Neural cell (in vitro differentiated cells): ENCODE measurements around the gene CPD. TPM values are rescaled to one million over a fixed set of nuclear protein-coding genes. Genes with fewer than 3 reads are reported as not detected.
"Not testable (repeated sequence)": the region's sequence is repeated elsewhere in the genome, so short reads cannot be mapped to it uniquely, and the experiment has no call there.

ENCODE experiments used
- H2AFZ ChIP-seq: fragments of 200-600, 300-800 bp; sonication (generic), shearing (Covaris generic); 2 replicates; pipeline ENCODE4 v1.6.0; 2014; ENCODE audit warnings: low read depth, mild to moderate bottlenecking, antibody characterized with exemption, low read length, moderate library complexity
- H3F3A ChIP-seq: fragments of 200-600 bp; shearing (Covaris generic); 2 replicates; pipeline ENCODE4 v1.6.1; 2016; ENCODE audit warnings: mild to moderate bottlenecking, moderate library complexity, mixed read lengths, antibody characterized with exemption, low read length; ENCODE audit not compliant: insufficient read depth, poor library complexity, severe bottlenecking
- H3K27ac ChIP-seq: fragments of 200-600, 300-800 bp; sonication (generic), shearing (Covaris generic); 2 replicates; pipeline ENCODE4 v1.5.1; 2014; ENCODE audit warnings: mild to moderate bottlenecking, low read length, moderate library complexity
- H3K27me3 ChIP-seq: fragments of 300-800, 200-600 bp; sonication (generic), shearing (Covaris generic); 2 replicates; pipeline ENCODE4 v1.6.0; 2014; ENCODE audit warnings: mild to moderate bottlenecking, low read depth, low read length, moderate library complexity; ENCODE audit not compliant: insufficient read depth
- H3K36me3 ChIP-seq: fragments of 300-800, 200-600 bp; sonication (generic), shearing (Covaris generic); 2 replicates; pipeline ENCODE4 v1.5.1; 2014; ENCODE audit warnings: mild to moderate bottlenecking, antibody characterized with exemption, low read length, moderate library complexity; ENCODE audit not compliant: insufficient read depth
- H3K4me2 ChIP-seq: fragments of 300-800, 200-600 bp; sonication (generic), shearing (Covaris generic); 2 replicates; pipeline ENCODE4 v1.6.0; 2014; ENCODE audit warnings: mild to moderate bottlenecking, low read length
- H3K4me3 ChIP-seq: fragments of 300-800, 200-600 bp; sonication (generic), shearing (Covaris generic); 2 replicates; pipeline ENCODE4 v1.5.1; 2014; ENCODE audit warnings: mild to moderate bottlenecking, low read length, moderate library complexity
- H3K79me2 ChIP-seq: fragments of 200-600 bp; shearing (Covaris generic); replicated peaks from 2 replicates; pipeline ENCODE4 v1.6.0; 2014; ENCODE audit warnings: mild to moderate bottlenecking, low read length, moderate library complexity; ENCODE audit not compliant: insufficient read depth
- H3K9ac ChIP-seq: fragments of 300-800, 200-600 bp; sonication (generic), shearing (Covaris generic); 2 replicates; pipeline ENCODE4 v1.6.1; 2016; ENCODE audit warnings: mild to moderate bottlenecking, low read length, mixed read lengths
- H3K9me2 ChIP-seq: fragments of 200-600 bp; shearing (Covaris generic); 2 replicates; pipeline ENCODE4 v1.6.1; 2016; ENCODE audit warnings: mild to moderate bottlenecking, low read length, mixed read lengths; ENCODE audit not compliant: insufficient read depth
- H3K9me3 ChIP-seq: fragments of 200-600, 300-800 bp; sonication (generic), shearing (Covaris generic); 2 replicates; pipeline ENCODE4 v1.6.1; 2016; ENCODE audit warnings: mild to moderate bottlenecking, mixed run types, low read length, moderate library complexity, mixed read lengths
- H4K20me1 ChIP-seq: fragments of 200-600 bp; shearing (Covaris generic); 2 replicates; pipeline ENCODE4 v1.6.1; 2016; ENCODE audit warnings: mild to moderate bottlenecking, mixed run types; ENCODE audit not compliant: insufficient read depth
- CTCF ChIP-seq: fragments of 450-650 bp; IDR thresholded peaks from 2 replicates; pipeline ENCODE4 v1.5.1; 2014; ENCODE audit warnings: antibody characterized with exemption, mild to moderate bottlenecking, moderate library complexity; ENCODE audit not compliant: poor library complexity, severe bottlenecking
- EP300 ChIP-seq: fragments of 450-650 bp; conservative IDR thresholded peaks from 2 replicates; pipeline ENCODE4 v1.6.1; 2014; ENCODE audit warnings: antibody characterized with exemption, mild to moderate bottlenecking, moderate library complexity; ENCODE audit not compliant: poor library complexity, severe bottlenecking
- EZH2 ChIP-seq: fragments of 200-600, 300-800 bp; shearing (Covaris generic), sonication (generic); IDR thresholded peaks from 2 replicates; pipeline ENCODE4 v1.6.1; 2014; ENCODE audit warnings: antibody characterized with exemption, low read length, borderline replicate concordance, mild to moderate bottlenecking; ENCODE audit not compliant: insufficient read depth, poor library complexity, severe bottlenecking
- MXI1 ChIP-seq: fragments of 450-650 bp; conservative IDR thresholded peaks from 2 replicates; pipeline ENCODE4 v1.6.1; 2014; ENCODE audit warnings: antibody characterized with exemption, mild to moderate bottlenecking; ENCODE audit not compliant: poor library complexity, severe bottlenecking
- POLR2AphosphoS5 ChIP-seq: IDR thresholded peaks from 2 replicates; pipeline ENCODE4 v1.6.1; 2012
- RAD21 ChIP-seq: fragments of 450-650 bp; conservative IDR thresholded peaks from 2 replicates; pipeline ENCODE4 v1.6.1; 2014; ENCODE audit warnings: antibody characterized with exemption, mild to moderate bottlenecking, moderate library complexity
- REST ChIP-seq: IDR thresholded peaks from 2 replicates; pipeline ENCODE4 v1.6.1; 2012; ENCODE audit warnings: borderline replicate concordance
- SMC3 ChIP-seq: fragments of 450-650 bp; conservative IDR thresholded peaks from 2 replicates; pipeline ENCODE4 v1.6.1; 2014; ENCODE audit warnings: antibody characterized with exemption, mild to moderate bottlenecking, moderate library complexity; ENCODE audit not compliant: poor library complexity
- TAF1 ChIP-seq: IDR thresholded peaks from 2 replicates; pipeline ENCODE4 v1.6.1; 2012; ENCODE audit warnings: low read depth
- polyA plus RNA-seq: library from polyadenylated mRNA; depleted of rRNA; stranded (reverse); fragments of >200 nt; gene quantifications from 2 replicates; pipeline ENCODE4 v1.2.3, GENCODE V29; 2014

Gene CPD
- polyA plus RNA-seq, 1 donor from 2014 or later: 14.1 TPM

GRCh38 chr17:30341703-30342249, 37.0 kb upstream of the CPD start:
- H3K4me2 ChIP-seq: no peak overlapping the region
- no peak overlapping the region for H3K27ac ChIP-seq
- H3F3A ChIP-seq: no peaks in the 10 kb centered on the region
- H2AFZ ChIP-seq: no peak overlapping the region
- H3K9me2 ChIP-seq: no peaks in the 10 kb centered on the region
- H3K4me3 ChIP-seq: no peak overlapping the region
- H3K27me3 ChIP-seq: no peaks in the 10 kb centered on the region
- no peaks in the 10 kb centered on the region for H3K79me2 ChIP-seq
- no peaks in the 10 kb centered on the region for H3K9me3 ChIP-seq
- H3K36me3 ChIP-seq: no peaks in the 10 kb centered on the region
- no peaks in the 10 kb centered on the region for H4K20me1 ChIP-seq
- TF ChIP-seq MXI1: no peak
- no peak for TF ChIP-seq CTCF
- no peak for TF ChIP-seq RAD21
- no peak for TF ChIP-seq SMC3
- no peak for TF ChIP-seq TAF1
- TF ChIP-seq EP300: no peak
- TF ChIP-seq POLR2AphosphoS5: no peak
- TF ChIP-seq REST: no peak
- no peak for TF ChIP-seq EZH2
- H3K9ac ChIP-seq: no peak overlapping the region

GRCh38 chr17:30343244-30343643, 35.5 kb upstream of the CPD start:
- not testable (repeated sequence) for H4K20me1 ChIP-seq, H3K36me3 ChIP-seq, H3K79me2 ChIP-seq, H3K9me3 ChIP-seq, H3K4me3 ChIP-seq, H3F3A ChIP-seq, H3K27me3 ChIP-seq, H3K9ac ChIP-seq, H3K4me2 ChIP-seq, H3K27ac ChIP-seq, H3K9me2 ChIP-seq, H2AFZ ChIP-seq

- no peak overlapping the region for H3K9ac ChIP-seq
- no peaks in the 10 kb centered on the region for H3K79me2 ChIP-seq
- no peaks in the 10 kb centered on the region for H3K36me3 ChIP-seq
- H3K4me2 ChIP-seq: no peak overlapping the region
- no peaks in the 10 kb centered on the region for H3K9me3 ChIP-seq
- no peaks in the 10 kb centered on the region for H3K27me3 ChIP-seq
- H3K4me3 ChIP-seq: no peak overlapping the region
- no peaks in the 10 kb centered on the region for H3K9me2 ChIP-seq
- H2AFZ ChIP-seq: no peak overlapping the region
- no peak for TF ChIP-seq POLR2AphosphoS5
- TF ChIP-seq RAD21: no peak
- no peak for TF ChIP-seq REST
- TF ChIP-seq EP300: no peak
- no peak for TF ChIP-seq CTCF
- no peak for TF ChIP-seq SMC3
- H4K20me1 ChIP-seq: no peaks in the 10 kb centered on the region
- H3K27ac ChIP-seq: no peak overlapping the region
- H3F3A ChIP-seq: no peaks in the 10 kb centered on the region
These were observed 34.9 kb upstream of the CPD start for GRCh38 chr17:30343796-30344195.
